Measurements from ENCODE around the gene ELP4.
"Not testable (repeated sequence)": the region's sequence is repeated elsewhere in the genome, so short reads cannot be mapped to it uniquely, and the experiment has no call there.

ELP4 gene

GRCh38 chr11:31649129-31649966, 139.8 kb downstream of the ELP4 start:
- no peak for DNase-seq

- no peak for DNase-seq
Observed at GRCh38 chr11:31651208-31651607, 141.6 kb downstream of the ELP4 start.

GRCh38 chr11:31651822-31652221, 142.3 kb downstream of the ELP4 start:
- no peak for DNase-seq

- DNase-seq: no peak
Observed at GRCh38 chr11:31652528-31652927, 143.0 kb downstream of the ELP4 start.

GRCh38 chr11:31655483-31655882, 145.9 kb downstream of the ELP4 start:
- no peak for DNase-seq

- no peak for DNase-seq
Observed at GRCh38 chr11:31656051-31656450, 146.5 kb downstream of the ELP4 start.

DNA sequence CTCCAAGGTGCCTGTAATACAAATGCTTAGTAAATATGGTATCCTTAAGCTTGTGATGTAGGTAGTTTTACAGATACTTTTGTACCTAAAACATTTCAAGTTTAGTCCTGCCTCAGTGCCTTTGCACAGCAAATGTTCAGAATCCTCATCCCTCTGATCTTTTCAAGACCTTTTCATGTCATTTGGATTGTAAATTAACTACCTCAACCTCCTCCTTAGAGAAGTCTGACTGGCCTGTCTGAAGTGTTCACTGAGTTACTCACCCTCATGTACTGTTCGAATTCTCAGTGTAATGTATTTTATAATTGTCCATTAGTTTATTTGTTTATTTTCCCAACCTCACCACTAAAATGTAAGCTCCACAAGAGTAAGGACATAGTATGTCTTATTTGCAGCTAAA, 147.5 kb downstream of the ELP4 start:
- DNase-seq: no peak

GRCh38 chr11:31664129-31664528, 154.6 kb downstream of the ELP4 start:
- no peak for DNase-seq

DNA sequence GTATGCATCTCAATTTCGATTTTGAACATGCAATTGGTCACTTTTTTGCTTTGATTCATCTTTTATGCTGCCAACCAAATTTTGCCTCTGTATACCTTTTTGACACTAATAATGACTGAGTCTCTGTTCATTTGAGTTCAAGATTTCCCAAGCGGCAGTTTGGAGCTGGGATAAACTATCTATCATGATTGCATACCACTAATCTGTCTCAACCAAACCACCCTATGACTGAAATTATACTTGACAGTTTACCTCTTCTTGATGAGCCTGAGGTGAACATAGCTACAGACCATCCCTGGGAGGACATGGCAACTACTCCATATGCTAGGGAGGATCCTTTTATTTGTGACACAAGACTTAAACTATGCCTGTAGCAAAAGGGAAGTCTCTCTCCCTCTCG, 155.4 kb downstream of the ELP4 start:
- no peak for DNase-seq

- no peak for DNase-seq
Observed at GRCh38 chr11:31671681-31672080, 162.1 kb downstream of the ELP4 start.

GRCh38 chr11:31673108-31673507, 163.5 kb downstream of the ELP4 start:
- not testable (repeated sequence) for DNase-seq

- DNase-seq: no peak
Observed at GRCh38 chr11:31676280-31676982, 166.9 kb downstream of the ELP4 start.

DNA sequence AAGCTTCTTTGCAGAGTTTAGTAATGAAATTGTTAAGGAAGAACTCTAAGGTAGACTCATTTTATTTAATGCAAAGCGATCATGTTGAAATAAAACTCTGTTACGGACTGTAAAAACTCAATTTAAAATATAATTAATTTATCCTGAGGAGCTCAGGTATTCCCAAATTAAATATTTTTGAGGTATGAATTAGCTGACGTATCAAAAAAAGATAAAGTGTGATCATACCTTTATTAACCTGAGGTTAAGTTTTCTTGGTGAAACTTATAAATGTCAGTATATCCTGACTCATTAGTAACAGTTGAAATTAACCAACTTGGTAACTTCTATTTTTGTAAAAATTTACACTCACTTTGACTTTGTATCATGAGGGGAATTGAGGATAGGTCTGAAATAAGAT, 171.2 kb downstream of the ELP4 start:
- no peak for DNase-seq

DNA sequence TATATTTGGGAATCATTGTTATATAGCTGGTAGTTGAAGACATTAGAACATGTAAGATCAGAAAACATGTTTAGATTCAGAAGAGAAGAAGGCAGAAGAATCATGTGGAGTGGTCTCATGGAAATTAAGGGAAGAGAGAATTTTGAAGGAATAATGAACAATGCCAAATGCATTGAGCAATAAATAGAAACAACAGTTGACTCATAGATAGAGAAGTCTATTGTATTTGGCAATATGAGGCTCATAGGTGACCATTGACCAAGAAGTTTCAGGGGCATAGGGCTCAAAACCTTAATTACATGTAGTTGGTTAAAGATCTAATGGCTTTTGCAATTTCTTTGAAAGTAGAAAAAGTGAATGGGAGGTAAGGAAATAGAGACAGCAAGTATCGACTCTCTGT, 177.7 kb downstream of the ELP4 start:
- DNase-seq: no peak

- no peak for DNase-seq
Observed at GRCh38 chr11:31687861-31688260, 178.3 kb downstream of the ELP4 start.

DNA sequence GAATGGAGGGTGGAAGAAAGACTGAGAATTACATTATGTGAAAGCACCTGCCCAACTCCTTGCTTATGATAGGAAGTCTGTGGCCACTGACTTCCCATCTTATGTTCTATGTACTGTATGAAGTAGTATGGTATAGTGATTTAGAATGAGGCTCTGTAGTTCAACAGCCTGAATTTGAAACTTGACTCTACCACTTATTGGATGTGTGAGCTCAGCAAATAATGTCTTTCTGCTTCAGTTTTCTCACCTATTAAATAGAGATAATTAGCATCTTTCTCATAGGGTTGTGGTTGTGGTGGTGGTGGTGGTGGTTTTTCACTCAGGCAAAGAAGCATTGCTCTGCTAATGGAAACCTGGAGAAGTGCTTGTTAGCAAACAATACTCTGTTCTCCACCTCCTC, 180.0 kb downstream of the ELP4 start:
- no peak for DNase-seq

GRCh38 chr11:31690041-31690440, 180.5 kb downstream of the ELP4 start:
- DNase-seq: peak; percentile 87

GRCh38 chr11:31690516-31690915, 180.9 kb downstream of the ELP4 start:
- no peak for DNase-seq

- no peak for DNase-seq
Observed at GRCh38 chr11:31692466-31692865, 182.9 kb downstream of the ELP4 start.

- DNase-seq: not testable (repeated sequence)
Observed at GRCh38 chr11:31697049-31697448, 187.5 kb downstream of the ELP4 start.

GRCh38 chr11:31699066-31699465, 189.5 kb downstream of the ELP4 start:
- DNase-seq: no peak

- no peak for DNase-seq
Observed at GRCh38 chr11:31702966-31703365, 193.4 kb downstream of the ELP4 start.

DNA sequence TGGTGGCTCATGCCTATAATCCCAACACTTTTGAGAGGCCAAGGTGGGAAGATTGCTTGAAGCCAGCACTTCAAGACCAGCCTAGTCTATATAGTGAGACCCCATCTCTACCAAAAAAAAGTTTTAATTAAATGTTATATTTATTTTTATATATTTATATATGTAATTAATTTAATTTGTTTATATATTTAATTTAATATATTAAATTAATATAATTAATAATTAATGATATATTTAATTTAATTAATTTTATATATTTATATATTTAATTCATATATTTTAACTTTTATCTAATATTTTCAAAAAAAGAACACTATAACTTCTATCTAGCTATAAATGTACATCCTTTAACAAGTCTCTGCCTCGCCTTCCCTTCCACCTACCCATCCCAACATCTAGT, 196.8 kb downstream of the ELP4 start:
- no peak for DNase-seq

DNA sequence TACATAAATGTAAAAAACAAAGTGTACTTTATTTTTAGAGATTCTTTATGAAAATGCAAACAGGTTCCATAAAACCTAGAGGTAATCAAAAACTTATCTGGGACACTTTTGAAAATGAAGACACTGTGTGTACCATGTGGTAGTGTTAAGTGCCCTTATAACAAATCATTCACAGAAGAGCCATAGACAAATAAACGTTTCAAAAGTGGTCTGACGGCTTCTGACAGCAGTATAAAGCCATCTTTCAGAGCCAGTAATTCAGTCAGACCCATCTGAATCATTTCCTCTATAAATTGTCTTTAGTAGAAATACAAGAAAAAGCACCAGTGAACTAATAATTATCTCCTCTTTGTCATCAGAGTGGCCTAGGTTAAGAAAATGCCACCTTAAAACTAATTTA, 201.6 kb downstream of the ELP4 start:
- DNase-seq: no peak

DNA sequence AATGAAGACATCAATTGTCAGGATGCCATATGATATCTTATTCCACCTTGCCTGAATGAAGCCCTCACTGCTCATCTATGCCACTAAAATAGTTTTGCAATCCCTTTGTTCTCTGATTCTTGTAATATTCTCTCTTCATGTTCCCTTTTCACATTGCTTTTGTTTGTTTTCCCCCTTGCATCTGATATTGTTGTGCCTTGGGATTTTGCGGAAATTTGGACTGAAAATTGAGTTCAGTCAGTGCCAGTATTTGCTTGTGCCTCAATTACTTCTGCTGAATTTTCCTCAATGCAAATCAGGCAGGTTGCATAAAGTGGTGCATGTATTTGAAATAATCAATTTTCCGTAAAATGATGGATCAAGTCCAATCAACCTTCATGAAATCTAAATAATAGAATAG, 203.3 kb downstream of the ELP4 start:
- DNase-seq: no peak

Data from DMS 273 treated with DMSO at 0.1 percent for 48 hours (cell line).